Caco-2 (cell line): ENCODE results near the gene IDI2. TPM values are rescaled to one million over a fixed set of nuclear protein-coding genes. Genes with fewer than 3 reads are reported as not detected.

ENCODE experiments used
- BruUV-seq: library from RNA; stranded (reverse); fragments of 400-500 nt; replicated peaks from 2 replicates; lab custom pipeline; 2021; lab: Mats Ljungman, UMichigan
- CTCF ChIA-PET: fragments of 300-600 bp; sonication (Branson Sonifier 250); formaldehyde crosslinking; loops from one replicate; lab custom pipeline; 2022; ENCODE audit warnings: antibody characterized with exemption; lab: Charles Lee
- POLR2A ChIA-PET: fragments of 300-600 bp; sonication (Branson Sonifier 250); formaldehyde crosslinking; loops from one replicate; lab custom pipeline; 2022; ENCODE audit warnings: antibody characterized with exemption; lab: Charles Lee
- DNase-seq, 2 experiments: peaks; one replicate each; pipeline versions ENCODE4 v3.0.0 to v3.0.0-alpha.2; 2020 to 2022
- H3K27me3 ChIP-seq: replicated peaks from 2 replicates; pipeline ENCODE4 v1.6.0; 2011; ENCODE audit warnings: low read length; ENCODE audit not compliant: control insufficient read depth, insufficient read depth
- H3K36me3 ChIP-seq: 2 replicates; pipeline ENCODE4 v1.5.1; 2011; ENCODE audit warnings: low read length; ENCODE audit not compliant: control insufficient read depth, insufficient read depth
- H3K4me1 ChIP-seq: fragments of 250-450 bp; sonication (Bioruptor Pico); 2 replicates; pipeline ENCODE4 v1.5.1; 2020; ENCODE audit warnings: mild to moderate bottlenecking
- H3K4me3 ChIP-seq: 2 replicates; pipeline ENCODE4 v1.5.1; 2011; ENCODE audit warnings: low read depth, mild to moderate bottlenecking, control low read depth, low read length
- H3K9me3 ChIP-seq: fragments of 250-450 bp; sonication (Bioruptor Pico); 2 replicates; pipeline ENCODE4 v1.5.1; 2020; ENCODE audit warnings: mild to moderate bottlenecking, moderate library complexity
- H3K27ac Mint-ChIP-seq: one replicate; pipeline ENCODE4 v1.8.0; 2022; ENCODE audit warnings: mixed read lengths; ENCODE audit not compliant: unreplicated experiment
- H3K27me3 Mint-ChIP-seq: one replicate; pipeline ENCODE4 v1.8.0; 2022; ENCODE audit warnings: mixed read lengths; ENCODE audit not compliant: insufficient read depth, unreplicated experiment
- H3K36me3 Mint-ChIP-seq: one replicate; pipeline ENCODE4 v1.8.0; 2022; ENCODE audit warnings: mild to moderate bottlenecking, mixed read lengths; ENCODE audit not compliant: insufficient read depth, unreplicated experiment
- H3K4me1 Mint-ChIP-seq: one replicate; pipeline ENCODE4 v1.8.0; 2022; ENCODE audit warnings: low read depth, mixed read lengths; ENCODE audit not compliant: unreplicated experiment
- H3K4me3 Mint-ChIP-seq: one replicate; pipeline ENCODE4 v1.8.0; 2022; ENCODE audit warnings: mild to moderate bottlenecking, moderate library complexity, mixed read lengths; ENCODE audit not compliant: unreplicated experiment
- H3K9me3 Mint-ChIP-seq: one replicate; pipeline ENCODE4 v1.8.0; 2022; ENCODE audit warnings: mixed read lengths; ENCODE audit not compliant: unreplicated experiment
- intact Hi-C: fragments of 100-400 bp; cut with micrococcal nuclease; formaldehyde crosslinking; loops from one replicate; pipeline ENCODE4 v1.10.0; 2022; ENCODE audit not compliant: unreplicated experiment
- total RNA-seq: library from RNA; stranded (reverse); gene quantifications from 2 replicates; pipeline ENCODE4 v1.2.3, GENCODE V29; 2022
- TF ChIP-seq, protein P1 (sequence below), 2 experiments: fragments of 200-600 bp in 1 of 2; IDR thresholded peaks; 1 replicate in 1 of 2; 2 replicates in 1 of 2; pipeline versions ENCODE4 v1.5.1 to v1.8.0; 2011 to 2022; ENCODE audit warnings: antibody characterized with exemption in 1 of 2, control low read depth in 1 of 2, inconsistent platforms in 1 of 2, low read depth in 1 of 2, low read length in 1 of 2, mild to moderate bottlenecking in 1 of 2, moderate library complexity in 1 of 2; ENCODE audit not compliant: insufficient read depth in 1 of 2, severe bottlenecking in 1 of 2, unreplicated experiment in 1 of 2

IDI2 gene
- total RNA-seq, 1 experiment from 2014 or later, result not detected

GRCh38 chr10:1026578-1026977, 919 bp upstream of the IDI2 start:
- Histone ChIP-seq H3K36me3 (no peaks in the 10 kb centered on the region), H3K4me3 (no peak overlapping the region), H3K9me3 (no peaks in the 10 kb centered on the region), H3K4me1 (0 out of 2 replicates have a peak, but pooled peaks cover 9% of the 10 kb centered on the region), H3K27me3 (no peaks in the 10 kb centered on the region)
- H3K4me1 Mint-ChIP-seq, result peaks cover 6% of the 10 kb centered on the region
- no peak overlapping the region for H3K4me3 Mint-ChIP-seq
- CTCF ChIA-PET, result no interaction called here
- H3K27ac Mint-ChIP-seq, result no peak overlapping the region
- no peak for DNase-seq
- POLR2A ChIA-PET, result interaction anchor here (0.6 kb wide), 1 partner anchor 17 kb away, joined by 3 read pairs; no protein-coding TSS in a partner anchor
- no peaks in the 10 kb centered on the region for H3K27me3 Mint-ChIP-seq
- intact Hi-C loops, result no loop called here
- TF ChIP-seq, protein P1, sequence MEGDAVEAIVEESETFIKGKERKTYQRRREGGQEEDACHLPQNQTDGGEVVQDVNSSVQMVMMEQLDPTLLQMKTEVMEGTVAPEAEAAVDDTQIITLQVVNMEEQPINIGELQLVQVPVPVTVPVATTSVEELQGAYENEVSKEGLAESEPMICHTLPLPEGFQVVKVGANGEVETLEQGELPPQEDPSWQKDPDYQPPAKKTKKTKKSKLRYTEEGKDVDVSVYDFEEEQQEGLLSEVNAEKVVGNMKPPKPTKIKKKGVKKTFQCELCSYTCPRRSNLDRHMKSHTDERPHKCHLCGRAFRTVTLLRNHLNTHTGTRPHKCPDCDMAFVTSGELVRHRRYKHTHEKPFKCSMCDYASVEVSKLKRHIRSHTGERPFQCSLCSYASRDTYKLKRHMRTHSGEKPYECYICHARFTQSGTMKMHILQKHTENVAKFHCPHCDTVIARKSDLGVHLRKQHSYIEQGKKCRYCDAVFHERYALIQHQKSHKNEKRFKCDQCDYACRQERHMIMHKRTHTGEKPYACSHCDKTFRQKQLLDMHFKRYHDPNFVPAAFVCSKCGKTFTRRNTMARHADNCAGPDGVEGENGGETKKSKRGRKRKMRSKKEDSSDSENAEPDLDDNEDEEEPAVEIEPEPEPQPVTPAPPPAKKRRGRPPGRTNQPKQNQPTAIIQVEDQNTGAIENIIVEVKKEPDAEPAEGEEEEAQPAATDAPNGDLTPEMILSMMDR (IDR thresholded peaks at IDR 0.05; ENCODE audit: insufficient read depth in 1 of 2, low read depth in 1 of 2, low read length in 1 of 2, severe bottlenecking in 1 of 2, unreplicated experiment in 1 of 2), result no peak
- no peaks in the 10 kb centered on the region for H3K9me3 Mint-ChIP-seq
- no TSS peak for BruUV-seq
- peaks cover 9% of the 10 kb centered on the region for H3K36me3 Mint-ChIP-seq

DNA sequence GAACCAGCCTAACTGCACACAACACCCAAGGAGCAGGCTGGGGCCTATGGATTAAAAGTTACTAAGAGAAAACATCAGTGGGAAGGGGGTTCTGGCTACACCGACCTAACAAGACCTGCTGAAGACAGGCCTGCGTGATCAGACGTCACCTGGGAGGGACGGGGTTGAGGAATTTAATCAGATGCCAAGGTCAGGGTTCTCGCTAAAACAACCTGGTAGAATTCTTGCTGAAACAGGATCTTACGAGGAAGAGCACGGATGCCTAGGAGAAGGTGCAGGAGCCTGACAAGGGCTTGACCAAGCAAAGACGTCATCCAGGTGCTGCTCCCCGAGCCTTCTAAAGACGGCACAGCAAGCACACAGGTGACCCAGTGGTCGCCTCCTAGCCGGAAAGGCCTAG, 1.6 kb downstream of the IDI2 start:
- no peak for DNase-seq
- no peaks in the 10 kb centered on the region for H3K27me3 Mint-ChIP-seq
- H3K4me1 Mint-ChIP-seq, result peaks cover 6% of the 10 kb centered on the region
- 0 out of 2 replicates have a peak, but pooled peaks cover 9% of the 10 kb centered on the region for H3K4me1 ChIP-seq
- no peaks in the 10 kb centered on the region; the same call in 1 of the 2 replicates for H3K36me3 ChIP-seq
- POLR2A ChIA-PET, result no interaction called here
- no TSS peak for BruUV-seq
- H3K27ac Mint-ChIP-seq, result no peak overlapping the region
- TF ChIP-seq, protein P1 (IDR thresholded peaks at IDR 0.05; ENCODE audit: insufficient read depth in 1 of 2, low read depth in 1 of 2, low read length in 1 of 2, severe bottlenecking in 1 of 2, unreplicated experiment in 1 of 2), result no peak
- H3K9me3 ChIP-seq, result no peaks in the 10 kb centered on the region
- H3K4me3 Mint-ChIP-seq, result no peak overlapping the region
- peaks cover 34% of the 10 kb centered on the region for H3K36me3 Mint-ChIP-seq
- no peak overlapping the region for H3K4me3 ChIP-seq
- CTCF ChIA-PET, result no interaction called here
- no peaks in the 10 kb centered on the region for H3K9me3 Mint-ChIP-seq
- H3K27me3 ChIP-seq, result no peaks in the 10 kb centered on the region
- intact Hi-C loops, result no loop called here

- Histone ChIP-seq H3K9me3 (no peaks in the 10 kb centered on the region), H3K27me3 (no peaks in the 10 kb centered on the region), H3K4me1 (no peaks in the 10 kb centered on the region), H3K36me3 (no peaks in the 10 kb centered on the region; the same call in 1 of the 2 replicates), H3K4me3 (no peak overlapping the region)
- POLR2A ChIA-PET, result no interaction called here
- Mint-ChIP-seq H3K4me3 (no peak overlapping the region), H3K36me3 (peaks cover 51% of the 10 kb centered on the region), H3K4me1 (no peaks in the 10 kb centered on the region), H3K27me3 (no peaks in the 10 kb centered on the region), H3K9me3 (no peaks in the 10 kb centered on the region), H3K27ac (peak overlapping the region; percentile 32)
- TF ChIP-seq, protein P1 (IDR thresholded peaks at IDR 0.05; ENCODE audit: insufficient read depth in 1 of 2, low read depth in 1 of 2, low read length in 1 of 2, severe bottlenecking in 1 of 2, unreplicated experiment in 1 of 2), result no peak
- CTCF ChIA-PET, result no interaction called here
- intact Hi-C loops, result no loop called here
- no TSS peak for BruUV-seq
- no peak for DNase-seq
These were observed 3.2 kb downstream of the IDI2 start for GRCh38 chr10:1022413-1022812.
